Measurements from ENCODE around the gene PBX3.

- TF ChIP-seq CTCF (conservative IDR thresholded peaks at IDR 0.05 in 1 of 2, IDR thresholded peaks at IDR 0.05 in 1 of 2; ENCODE audit: low read depth in 1 of 2, low read length in 2 of 2), result no peak
- TF ChIP-seq EZH2 (IDR thresholded peaks at IDR 0.05; ENCODE audit: low read length, missing control alignments), result no peak
Measured at GRCh38 chr9:125904155-125904851, 157.1 kb downstream of the PBX3 start.
